ENCODE results near the gene CHGA. TPM values are rescaled to one million over a fixed set of nuclear protein-coding genes. Genes with fewer than 3 reads are reported as not detected.

Gene CHGA, protein sequence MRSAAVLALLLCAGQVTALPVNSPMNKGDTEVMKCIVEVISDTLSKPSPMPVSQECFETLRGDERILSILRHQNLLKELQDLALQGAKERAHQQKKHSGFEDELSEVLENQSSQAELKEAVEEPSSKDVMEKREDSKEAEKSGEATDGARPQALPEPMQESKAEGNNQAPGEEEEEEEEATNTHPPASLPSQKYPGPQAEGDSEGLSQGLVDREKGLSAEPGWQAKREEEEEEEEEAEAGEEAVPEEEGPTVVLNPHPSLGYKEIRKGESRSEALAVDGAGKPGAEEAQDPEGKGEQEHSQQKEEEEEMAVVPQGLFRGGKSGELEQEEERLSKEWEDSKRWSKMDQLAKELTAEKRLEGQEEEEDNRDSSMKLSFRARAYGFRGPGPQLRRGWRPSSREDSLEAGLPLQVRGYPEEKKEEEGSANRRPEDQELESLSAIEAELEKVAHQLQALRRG
- under 1 TPM in 1 of 4 donors, not detected in 3; 0.55 TPM for total RNA-seq

DNA sequence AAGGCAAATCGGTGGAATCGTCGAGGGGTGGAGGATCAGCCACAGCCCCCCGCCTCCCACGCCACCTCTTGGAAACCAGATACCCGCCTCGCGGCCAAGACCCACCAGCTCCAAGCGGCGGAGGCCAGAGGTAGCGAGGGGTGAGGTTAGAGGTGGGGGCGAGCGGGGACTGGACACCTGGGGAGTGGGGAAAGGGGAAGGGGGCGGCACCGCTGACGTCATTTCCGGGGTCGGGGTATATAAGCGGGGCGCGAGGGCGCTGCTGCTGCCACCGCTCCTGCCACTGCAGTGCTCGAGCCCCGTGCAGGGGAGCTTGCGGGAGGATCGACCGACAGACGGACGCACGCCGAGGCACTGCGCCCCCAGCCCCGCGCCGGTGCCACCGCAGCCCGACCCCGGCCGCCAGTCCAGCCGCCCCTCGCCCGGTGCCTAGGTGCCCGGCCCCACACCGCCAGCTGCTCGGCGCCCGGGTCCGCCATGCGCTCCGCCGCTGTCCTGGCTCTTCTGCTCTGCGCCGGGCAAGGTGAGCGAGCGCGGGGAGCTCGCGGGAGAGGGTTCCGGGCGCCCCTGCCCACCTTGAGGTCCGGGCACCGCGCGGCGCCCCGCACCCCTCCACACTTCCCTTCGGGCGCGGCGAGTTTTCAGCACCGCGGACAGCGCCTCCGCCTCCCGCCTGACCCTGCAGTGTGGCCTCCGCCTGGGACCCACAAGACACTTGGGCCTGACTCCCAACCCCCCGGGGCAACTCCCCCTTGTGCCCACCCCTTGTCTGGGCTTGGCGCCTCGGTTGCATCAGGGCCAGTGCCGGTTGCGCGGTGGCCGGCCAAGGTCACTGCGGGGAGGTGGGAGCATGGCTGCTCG lies at the start of gene CHGA:
CHGA (plus strand) TSS at position 268 of the 861 bp plus-strand sequence; CDS start at position 478, 210 bp downstream.
- Histone ChIP-seq H3K4me1 (peaks cover 21% of the 10 kb centered on the region), H3K27ac (no peak within 1 kb of the TSS), H3K9me3 (no peaks in the 10 kb centered on the region), H3K27me3 (peaks cover 49% of the 10 kb centered on the region), H3K4me3 (no peak within 1 kb of the TSS), H3K36me3 (no peaks in the 10 kb centered on the region)
- no peak for DNase-seq (ENCODE audit: low spot score in 2 of 2)
- 7% methylated on average over 57 of the region's 86 CpGs for WGBS
- TF ChIP-seq POLR2A (IDR thresholded peaks at IDR 0.05), result no peak
- TF ChIP-seq, protein P1, sequence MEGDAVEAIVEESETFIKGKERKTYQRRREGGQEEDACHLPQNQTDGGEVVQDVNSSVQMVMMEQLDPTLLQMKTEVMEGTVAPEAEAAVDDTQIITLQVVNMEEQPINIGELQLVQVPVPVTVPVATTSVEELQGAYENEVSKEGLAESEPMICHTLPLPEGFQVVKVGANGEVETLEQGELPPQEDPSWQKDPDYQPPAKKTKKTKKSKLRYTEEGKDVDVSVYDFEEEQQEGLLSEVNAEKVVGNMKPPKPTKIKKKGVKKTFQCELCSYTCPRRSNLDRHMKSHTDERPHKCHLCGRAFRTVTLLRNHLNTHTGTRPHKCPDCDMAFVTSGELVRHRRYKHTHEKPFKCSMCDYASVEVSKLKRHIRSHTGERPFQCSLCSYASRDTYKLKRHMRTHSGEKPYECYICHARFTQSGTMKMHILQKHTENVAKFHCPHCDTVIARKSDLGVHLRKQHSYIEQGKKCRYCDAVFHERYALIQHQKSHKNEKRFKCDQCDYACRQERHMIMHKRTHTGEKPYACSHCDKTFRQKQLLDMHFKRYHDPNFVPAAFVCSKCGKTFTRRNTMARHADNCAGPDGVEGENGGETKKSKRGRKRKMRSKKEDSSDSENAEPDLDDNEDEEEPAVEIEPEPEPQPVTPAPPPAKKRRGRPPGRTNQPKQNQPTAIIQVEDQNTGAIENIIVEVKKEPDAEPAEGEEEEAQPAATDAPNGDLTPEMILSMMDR (IDR thresholded peaks at IDR 0.05), result no peak
- TF ChIP-seq EP300 (IDR thresholded peaks at IDR 0.05), result no peak
- no peak for TF ChIP-seq POLR2AphosphoS5 (IDR thresholded peaks at IDR 0.05)

DNA sequence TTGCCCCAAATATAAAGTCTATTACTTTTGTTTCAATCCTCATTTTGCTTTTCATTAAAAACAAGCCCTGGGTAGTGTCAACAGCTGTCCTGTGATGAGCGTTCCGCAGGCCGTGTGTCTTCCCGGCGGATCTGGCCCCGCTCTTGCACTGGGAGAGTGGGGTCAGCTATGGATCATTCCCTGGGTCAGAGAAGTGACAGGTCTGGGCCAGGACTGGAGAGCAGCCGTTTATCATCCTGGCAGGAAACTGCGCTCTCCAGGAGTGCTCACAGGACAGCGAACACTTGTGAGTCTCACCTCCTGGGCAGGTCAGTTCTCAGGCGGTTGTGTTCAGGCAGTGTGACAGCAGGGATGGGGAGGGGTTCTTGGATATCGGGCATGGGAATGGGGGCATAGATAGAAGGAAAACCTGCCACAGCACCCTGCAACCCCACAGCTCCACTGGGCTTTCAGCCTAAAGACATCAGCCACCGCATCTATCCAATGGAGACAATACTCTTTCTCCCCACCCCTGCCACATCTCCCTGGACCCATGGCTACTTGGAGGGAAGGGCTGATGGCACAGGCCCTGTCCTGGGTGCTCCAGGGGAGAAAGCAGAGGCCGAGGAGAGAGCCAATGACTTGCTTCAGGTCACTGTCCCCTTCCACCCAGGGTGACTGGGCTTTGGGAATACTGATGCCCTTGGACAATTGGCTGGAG lies 47.8 kb upstream of the CHGA start:
- H3K4me1 ChIP-seq, result no peaks in the 10 kb centered on the region
- H3K4me3 ChIP-seq, result no peak overlapping the region
- H3K27me3 ChIP-seq, result peaks cover 29% of the 10 kb centered on the region
- WGBS, result 34% methylated on average over 12 of the region's 13 CpGs
- DNase-seq (ENCODE audit: low spot score in 2 of 2), result no peak
- H3K27ac ChIP-seq, result no peak overlapping the region
- H3K9me3 ChIP-seq, result no peaks in the 10 kb centered on the region
- TF ChIP-seq, protein P1 (IDR thresholded peaks at IDR 0.05), result no peak
- no peak for TF ChIP-seq POLR2A (IDR thresholded peaks at IDR 0.05)
- TF ChIP-seq EP300 (IDR thresholded peaks at IDR 0.05), result no peak
- no peak for TF ChIP-seq POLR2AphosphoS5 (IDR thresholded peaks at IDR 0.05)
- H3K36me3 ChIP-seq, result no peaks in the 10 kb centered on the region

DNA sequence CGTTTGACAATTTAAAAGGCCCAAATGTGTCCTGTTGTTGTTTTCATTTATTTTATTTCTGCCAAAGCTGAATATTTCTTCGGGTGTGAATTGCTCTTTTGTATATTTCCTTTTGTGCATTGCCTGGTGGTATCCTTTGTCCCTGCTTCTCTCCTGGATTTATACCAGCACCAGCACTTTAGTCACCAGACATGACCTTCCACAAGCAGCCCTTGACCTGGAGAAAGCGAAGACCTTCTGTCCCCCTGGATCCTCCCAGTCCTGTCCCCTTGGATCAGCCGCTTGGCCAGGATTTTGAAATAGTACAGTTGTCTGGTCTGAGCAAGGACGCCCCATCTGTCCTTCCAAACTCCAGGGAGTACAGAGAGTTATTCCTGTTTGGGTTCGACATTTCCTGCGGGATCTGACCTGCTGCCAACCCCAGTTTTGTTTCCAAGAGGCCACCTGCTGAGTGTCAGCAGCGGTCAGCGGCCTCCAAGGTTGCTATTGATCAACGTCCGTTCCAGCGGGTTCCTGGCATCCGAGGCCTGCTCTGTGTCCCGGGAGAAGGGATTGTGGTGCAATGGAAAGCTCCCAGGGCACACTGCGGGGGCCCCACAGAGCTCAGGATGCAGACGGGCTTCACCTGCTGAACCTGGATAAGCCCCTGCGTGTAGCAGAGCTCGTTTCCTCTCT lies 45.1 kb upstream of the CHGA start:
- peak in 1 of 2 donors; percentile 67 for DNase-seq (ENCODE audit: low spot score in 2 of 2)
- no peak overlapping the region for H3K4me3 ChIP-seq
- TF ChIP-seq POLR2A (IDR thresholded peaks at IDR 0.05) (no peak), EP300 (IDR thresholded peaks at IDR 0.05) (no peak), POLR2AphosphoS5 (IDR thresholded peaks at IDR 0.05) (no peak)
- TF ChIP-seq, protein P1 (IDR thresholded peaks at IDR 0.05), result no peak
- no peaks in the 10 kb centered on the region for H3K9me3 ChIP-seq
- H3K27me3 ChIP-seq, result peaks cover 46% of the 10 kb centered on the region
- no peak overlapping the region for H3K27ac ChIP-seq
- no peaks in the 10 kb centered on the region for H3K36me3 ChIP-seq
- WGBS, result 34% methylated on average over 15 of the region's 18 CpGs
- H3K4me1 ChIP-seq, result peaks cover 6% of the 10 kb centered on the region

DNA sequence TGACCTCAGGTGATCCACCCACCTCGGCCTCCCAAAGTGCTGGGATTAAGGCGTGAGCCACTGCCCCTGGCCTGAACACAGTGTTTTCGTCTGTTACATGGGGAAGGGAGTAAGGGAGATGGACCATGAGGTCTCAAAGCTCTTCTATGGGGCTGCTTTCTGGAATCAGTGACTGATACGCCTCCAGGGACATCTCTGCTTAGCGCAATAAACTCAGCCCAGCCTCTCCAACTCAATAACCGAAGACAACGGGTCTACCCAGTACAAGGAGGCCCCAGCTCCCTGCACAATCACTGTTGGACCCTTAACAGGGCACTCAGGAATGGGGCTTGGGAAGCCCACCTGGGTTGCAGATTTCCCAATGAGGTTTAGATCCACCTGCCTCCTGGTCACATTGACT lies 42.6 kb upstream of the CHGA start:
- TF ChIP-seq, protein P1 (IDR thresholded peaks at IDR 0.05), result no peak
- TF ChIP-seq POLR2AphosphoS5 (IDR thresholded peaks at IDR 0.05) (no peak), POLR2A (IDR thresholded peaks at IDR 0.05) (no peak), EP300 (IDR thresholded peaks at IDR 0.05) (no peak)
- WGBS, result 79% methylated on average over 7 of the region's 7 CpGs
- peaks cover 6% of the 10 kb centered on the region for H3K4me1 ChIP-seq
- no peaks in the 10 kb centered on the region for H3K9me3 ChIP-seq
- peaks cover 44% of the 10 kb centered on the region for H3K27me3 ChIP-seq
- no peak for DNase-seq (ENCODE audit: low spot score in 2 of 2)
- no peaks in the 10 kb centered on the region for H3K36me3 ChIP-seq
- no peak overlapping the region for H3K4me3 ChIP-seq
- H3K27ac ChIP-seq, result no peak overlapping the region
